HG03565 (cell line): ENCODE data around the gene CHD8.
"Not testable (repeated sequence)": the region's sequence is repeated elsewhere in the genome, so short reads cannot be mapped to it uniquely, and the experiment has no call there.

Source experiments
- ATAC-seq: cut with Tn5 transposase; IDR thresholded peaks from one replicate; pipeline ENCODE4 v1.9.1; 2021; ENCODE audit warnings: mild to moderate bottlenecking, moderate library complexity; ENCODE audit not compliant: unreplicated experiment

CHD8 gene

GRCh38 chr14:21373980-21374379 lies 81.9 kb downstream of the CHD8 start:
- no peak for ATAC-seq

- not testable (repeated sequence) for ATAC-seq
Observed at GRCh38 chr14:21372814-21373213, 83.1 kb downstream of the CHD8 start.

GRCh38 chr14:21369949-21370679 lies 85.8 kb downstream of the CHD8 start:
- ATAC-seq, result no peak

GRCh38 chr14:21367582-21368144 lies 88.3 kb downstream of the CHD8 start:
- ATAC-seq, result no peak

- ATAC-seq, result no peak
Observed at GRCh38 chr14:21356511-21356910, 99.4 kb downstream of the CHD8 start.

GRCh38 chr14:21352587-21352986 lies 103.3 kb downstream of the CHD8 start:
- no peak for ATAC-seq

- ATAC-seq, result no peak
Observed at GRCh38 chr14:21350539-21350938, 105.4 kb downstream of the CHD8 start.

- ATAC-seq, result no peak
Observed at GRCh38 chr14:21347201-21347600, 108.7 kb downstream of the CHD8 start.

GRCh38 chr14:21346532-21347135 lies 109.3 kb downstream of the CHD8 start:
- no peak for ATAC-seq

GRCh38 chr14:21343035-21343794 lies 112.7 kb downstream of the CHD8 start:
- ATAC-seq, result no peak
